Liver (tissue), 9 donors: ENCODE measurements around the gene ABHD17C. TPM values are rescaled to one million over a fixed set of nuclear protein-coding genes. Genes with fewer than 3 reads are reported as not detected.

Source experiments
- DNase-seq: peaks from one replicate; pipeline ENCODE4 v3.0.0-alpha.2; 2017; ENCODE audit warnings: low spot score
- H3K27ac ChIP-seq, 2 donors: one replicate each; pipeline ENCODE4 v1.7.0; 2013; ENCODE audit warnings: inconsistent platforms in 2 of 2, low read length in 2 of 2, control low read depth in 1 of 2, low read depth in 1 of 2, mild to moderate bottlenecking in 1 of 2
- H3K27me3 ChIP-seq, 4 donors: one replicate each; pipeline versions ENCODE4 v1.6.1 to v1.7.0; 2013; ENCODE audit warnings: low read length in 3 of 4, inconsistent platforms in 1 of 4, mild to moderate bottlenecking in 1 of 4, moderate library complexity in 1 of 4; ENCODE audit not compliant: control insufficient read depth in 4 of 4, insufficient read depth in 4 of 4
- H3K36me3 ChIP-seq, 4 donors: one replicate each; pipeline versions ENCODE4 v1.6.1 to v1.7.0; 2013; ENCODE audit warnings: low read length in 3 of 4, mild to moderate bottlenecking in 3 of 4, low read depth in 1 of 4, moderate library complexity in 1 of 4; ENCODE audit not compliant: control insufficient read depth in 4 of 4, insufficient read depth in 3 of 4
- H3K4me1 ChIP-seq, 4 donors: one replicate each; pipeline versions ENCODE4 v1.6.1 to v1.7.0; 2013; ENCODE audit warnings: low read length in 3 of 4, mild to moderate bottlenecking in 3 of 4, moderate library complexity in 1 of 4; ENCODE audit not compliant: control insufficient read depth in 4 of 4, insufficient read depth in 4 of 4
- H3K4me3 ChIP-seq, 3 donors: one replicate each; pipeline versions ENCODE4 v1.6.1 to v1.7.0; 2013; ENCODE audit warnings: low read length in 3 of 3, control low read depth in 1 of 3, low read depth in 1 of 3, mild to moderate bottlenecking in 1 of 3
- H3K9ac ChIP-seq, 2 donors: one replicate each; pipeline ENCODE4 v1.7.0; 2013; ENCODE audit warnings: low read length in 2 of 2, mild to moderate bottlenecking in 2 of 2, moderate library complexity in 2 of 2, control low read depth in 1 of 2, low read depth in 1 of 2
- H3K9me3 ChIP-seq, 4 donors: one replicate each; pipeline versions ENCODE4 v1.6.1 to v1.7.0; 2013; ENCODE audit warnings: low read length in 3 of 4; ENCODE audit not compliant: control insufficient read depth in 4 of 4
- ATF3 ChIP-seq: IDR thresholded peaks from 2 replicates; pipeline ENCODE4 v1.6.1; 2016; ENCODE audit warnings: antibody characterized with exemption
- CTCF ChIP-seq: fragments of 150-350 bp; IDR thresholded peaks from 2 replicates; pipeline ENCODE4 v1.5.1; 2017; ENCODE audit warnings: improper control_type of control experiment, low read depth, low read length; ENCODE audit not compliant: missing input control
- EGR1 ChIP-seq, 2 donors: IDR thresholded peaks; 2 replicates each; pipeline ENCODE4 v1.6.1; 2016 to 2018; ENCODE audit warnings: antibody characterized with exemption in 2 of 2, low read depth in 2 of 2
- FOXA1 ChIP-seq: IDR thresholded peaks from 2 replicates; pipeline ENCODE4 v1.6.1; 2016; ENCODE audit warnings: antibody characterized with exemption
- FOXA2 ChIP-seq: IDR thresholded peaks from 2 replicates; pipeline ENCODE4 v1.6.1; 2016; ENCODE audit warnings: antibody characterized with exemption
- GABPA ChIP-seq, 2 donors: IDR thresholded peaks in 1 of 2; conservative IDR thresholded peaks in 1 of 2; 2 replicates each; pipeline ENCODE4 v1.6.1; 2016; ENCODE audit warnings: antibody characterized with exemption in 2 of 2, mild to moderate bottlenecking in 1 of 2, moderate library complexity in 1 of 2
- HNF4A ChIP-seq, 2 donors: conservative IDR thresholded peaks; 2 replicates each; pipeline ENCODE4 v1.6.1; 2016; ENCODE audit warnings: antibody characterized with exemption in 2 of 2, mild to moderate bottlenecking in 2 of 2
- HNF4G ChIP-seq: IDR thresholded peaks from 2 replicates; pipeline ENCODE4 v1.6.1; 2016; ENCODE audit warnings: antibody characterized with exemption
- JUND ChIP-seq, 2 donors: IDR thresholded peaks; 2 replicates each; pipeline ENCODE4 v1.6.1; 2016; ENCODE audit warnings: antibody characterized with exemption in 2 of 2
- NR2F2 ChIP-seq: IDR thresholded peaks from 2 replicates; pipeline ENCODE4 v1.6.1; 2016; ENCODE audit warnings: antibody characterized with exemption
- RAD21 ChIP-seq, 2 donors: IDR thresholded peaks; 2 replicates each; pipeline ENCODE4 v1.6.1; 2016; ENCODE audit warnings: antibody characterized with exemption in 2 of 2, mild to moderate bottlenecking in 2 of 2
- REST ChIP-seq: IDR thresholded peaks from 2 replicates; pipeline ENCODE4 v1.6.1; 2016; ENCODE audit warnings: antibody characterized with exemption, mild to moderate bottlenecking
- RXRA ChIP-seq, 2 donors: IDR thresholded peaks; 2 replicates each; pipeline ENCODE4 v1.6.1; 2017 to 2018; ENCODE audit warnings: antibody characterized with exemption in 2 of 2, mild to moderate bottlenecking in 1 of 2
- SP1 ChIP-seq: IDR thresholded peaks from 2 replicates; pipeline ENCODE4 v1.6.1; 2018; ENCODE audit warnings: antibody characterized with exemption, mild to moderate bottlenecking
- TAF1 ChIP-seq: conservative IDR thresholded peaks from 2 replicates; pipeline ENCODE4 v1.6.1; 2016; ENCODE audit warnings: antibody characterized with exemption, mild to moderate bottlenecking
- YY1 ChIP-seq: IDR thresholded peaks from 2 replicates; pipeline ENCODE4 v1.6.1; 2016; ENCODE audit warnings: antibody characterized with exemption, mild to moderate bottlenecking
- WGBS: extraction: QIAGEN DNeasy Blood & Tissue Kit; methylation state at CpG from one replicate; pipeline ENCODE4 v1.1.7; 2013; 5-methylcytosine and 5-hydroxymethylcytosine counted together
- polyA plus RNA-seq, 2 donors: library from polyadenylated mRNA; stranded (reverse) in 1 of 2; unstranded in 1 of 2; fragments of 200-250 nt in 1 of 2; fragments of >200 nt in 1 of 2; fragmentation: Nextera tagmentation in 1 of 2; extraction: Ambion mirVana in 1 of 2; gene quantifications; one replicate each; pipeline versions ENCODE4 v1.2.1 to v1.2.3, GENCODE V29; 2013 to 2015
- total RNA-seq, 2 donors: library from RNA; depleted of rRNA; stranded (reverse); fragments of >200 nt; gene quantifications; one replicate each; pipeline ENCODE4 v1.2.3, GENCODE V29; 2014
- TF ChIP-seq, protein P1 (sequence below): IDR thresholded peaks from 2 replicates; pipeline ENCODE4 v1.6.1; 2016; ENCODE audit warnings: antibody characterized with exemption
- TF ChIP-seq, protein P2 (sequence below): IDR thresholded peaks from 2 replicates; pipeline ENCODE4 v1.6.1; 2016; ENCODE audit warnings: antibody characterized with exemption
- donor health status: healthy.
- donor health status: healthy.
- donor health status: healthy.
- donor health status: healthy.
- donor health status: healthy.

The ABHD17C gene
- total and polyA plus RNA-seq, 4 donors, result 0.79 to 3.0 (median 2.0) TPM

DNA sequence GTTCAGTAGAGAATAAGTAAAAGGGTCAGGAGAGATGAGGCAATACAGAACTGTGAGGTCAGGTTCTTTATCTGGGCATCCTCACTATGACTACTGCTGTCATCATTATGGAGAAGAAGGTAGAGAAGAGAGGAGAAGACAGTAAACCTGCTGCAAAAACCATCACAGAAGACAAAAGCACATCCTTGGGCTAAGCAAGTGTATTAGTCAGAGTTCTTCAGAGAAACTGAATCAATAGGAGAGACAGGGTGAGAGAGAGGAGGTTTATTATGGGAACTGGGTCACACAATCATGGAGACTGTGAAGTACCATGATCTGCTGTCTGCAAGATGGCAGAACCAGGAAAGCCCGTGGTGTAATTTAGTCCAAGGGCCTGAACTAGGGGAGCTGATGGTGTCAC, 9.5 kb upstream of the ABHD17C start:
- DNase-seq, result no peak
- H3K27me3 ChIP-seq, result no peaks in the 10 kb centered on the region
- H3K27ac ChIP-seq, result no peak overlapping the region
- WGBS, result 88% methylated on average over 1 of the region's 1 CpG
- H3K36me3 ChIP-seq, result no peaks in the 10 kb centered on the region
- TF ChIP-seq NR2F2, result no peak
- no peak for TF ChIP-seq EGR1 (IDR thresholded peaks at IDR 0.05; ENCODE audit: low read depth in 2 of 2)
- no peak for TF ChIP-seq ATF3
- TF ChIP-seq, protein P1, sequence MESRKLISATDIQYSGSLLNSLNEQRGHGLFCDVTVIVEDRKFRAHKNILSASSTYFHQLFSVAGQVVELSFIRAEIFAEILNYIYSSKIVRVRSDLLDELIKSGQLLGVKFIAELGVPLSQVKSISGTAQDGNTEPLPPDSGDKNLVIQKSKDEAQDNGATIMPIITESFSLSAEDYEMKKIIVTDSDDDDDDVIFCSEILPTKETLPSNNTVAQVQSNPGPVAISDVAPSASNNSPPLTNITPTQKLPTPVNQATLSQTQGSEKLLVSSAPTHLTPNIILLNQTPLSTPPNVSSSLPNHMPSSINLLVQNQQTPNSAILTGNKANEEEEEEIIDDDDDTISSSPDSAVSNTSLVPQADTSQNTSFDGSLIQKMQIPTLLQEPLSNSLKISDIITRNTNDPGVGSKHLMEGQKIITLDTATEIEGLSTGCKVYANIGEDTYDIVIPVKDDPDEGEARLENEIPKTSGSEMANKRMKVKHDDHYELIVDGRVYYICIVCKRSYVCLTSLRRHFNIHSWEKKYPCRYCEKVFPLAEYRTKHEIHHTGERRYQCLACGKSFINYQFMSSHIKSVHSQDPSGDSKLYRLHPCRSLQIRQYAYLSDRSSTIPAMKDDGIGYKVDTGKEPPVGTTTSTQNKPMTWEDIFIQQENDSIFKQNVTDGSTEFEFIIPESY, result no peak
- no peak for TF ChIP-seq RAD21 (IDR thresholded peaks at IDR 0.05)
- TF ChIP-seq HNF4G, result no peak
- no peak for TF ChIP-seq JUND (IDR thresholded peaks at IDR 0.05)
- TF ChIP-seq FOXA2, result no peak
- no peak for TF ChIP-seq GABPA (IDR thresholded peaks at IDR 0.05 in 1 of 2, conservative IDR thresholded peaks at IDR 0.05 in 1 of 2)
- no peak for TF ChIP-seq YY1
- TF ChIP-seq TAF1, result no peak
- TF ChIP-seq, protein P2, sequence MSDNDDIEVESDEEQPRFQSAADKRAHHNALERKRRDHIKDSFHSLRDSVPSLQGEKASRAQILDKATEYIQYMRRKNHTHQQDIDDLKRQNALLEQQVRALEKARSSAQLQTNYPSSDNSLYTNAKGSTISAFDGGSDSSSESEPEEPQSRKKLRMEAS, result no peak
- no peak for TF ChIP-seq RXRA (IDR thresholded peaks at IDR 0.05)
- no peak for TF ChIP-seq SP1
- TF ChIP-seq HNF4A (conservative IDR thresholded peaks at IDR 0.05), result no peak
- no peak for TF ChIP-seq FOXA1
- no peak for TF ChIP-seq REST
- TF ChIP-seq CTCF, result no peak
- no peak overlapping the region for H3K9ac ChIP-seq
- no peaks in the 10 kb centered on the region for H3K4me1 ChIP-seq
- H3K4me3 ChIP-seq, result no peak overlapping the region
- H3K9me3 ChIP-seq, result no peaks in the 10 kb centered on the region
